IMR-90 (cell line): ENCODE results near the gene ALDH1L2. TPM values are rescaled to one million over a fixed set of nuclear protein-coding genes. Genes with fewer than 3 reads are reported as not detected.

Source experiments
- ATAC-seq: fragments of 200-7000 bp; cut with Tn5 transposase; 2 replicates; pipeline ENCODE4 v1.9.1; 2020; ENCODE audit warnings: low read depth, mild to moderate bottlenecking, moderate library complexity
- BruUV-seq: library from RNA; stranded (reverse); fragments of 400-500 nt; replicated peaks from 2 replicates; lab custom pipeline; 2021; lab: Mats Ljungman, UMichigan
- CTCF ChIA-PET: fragments of 300-600 bp; formaldehyde crosslinking; extraction: SDS; loops from one replicate; lab custom pipeline; 2021; ENCODE audit warnings: antibody characterized with exemption; lab: Yijun Ruan, JAX
- POLR2A ChIA-PET: fragments of 300-600 bp; sonication (Branson Sonifier 250); formaldehyde crosslinking; loops from one replicate; lab custom pipeline; 2022; ENCODE audit warnings: antibody characterized with exemption; ENCODE audit not compliant: unreplicated experiment; lab: Charles Lee
- DNase-seq: peaks from one replicate; pipeline ENCODE4 v3.0.0; 2013
- H2AFZ ChIP-seq: replicated peaks from 2 replicates; pipeline ENCODE3; 2013; ENCODE audit warnings: low read length, mild to moderate bottlenecking; ENCODE audit not compliant: poor library complexity
- H2AK5ac ChIP-seq: 2 replicates; pipeline ENCODE4 v1.6.1; 2013; ENCODE audit warnings: low read depth, low read length, inconsistent platforms
- H2AK9ac ChIP-seq: replicated peaks from 2 replicates; pipeline ENCODE3; 2013; ENCODE audit warnings: mild to moderate bottlenecking, low read depth, low read length, moderate library complexity; ENCODE audit not compliant: poor library complexity
- H2BK120ac ChIP-seq: 2 replicates; pipeline ENCODE4 v1.6.1; 2013; ENCODE audit warnings: low read depth, low read length, inconsistent platforms
- H2BK15ac ChIP-seq: 3 replicates; pipeline ENCODE4 v1.6.1; 2013; ENCODE audit warnings: low read depth, low read length, inconsistent platforms
- H2BK20ac ChIP-seq: 2 replicates; pipeline ENCODE4 v1.6.1; 2013; ENCODE audit warnings: low read depth, mild to moderate bottlenecking, inconsistent platforms, low read length, moderate library complexity
- H2BK5ac ChIP-seq: 2 replicates; pipeline ENCODE4 v1.6.1; 2013; ENCODE audit warnings: mild to moderate bottlenecking, low read depth, low read length, inconsistent platforms; ENCODE audit not compliant: poor library complexity, severe bottlenecking
- H3K14ac ChIP-seq: replicated peaks from 2 replicates; pipeline ENCODE4 v1.6.1; 2013; ENCODE audit warnings: low read depth, low read length, inconsistent platforms
- H3K18ac ChIP-seq: 2 replicates; pipeline ENCODE4 v1.6.1; 2013; ENCODE audit warnings: low read depth, low read length, control low read depth
- H3K23ac ChIP-seq: 2 replicates; pipeline ENCODE4 v1.6.1; 2013; ENCODE audit warnings: low read depth, low read length, inconsistent platforms
- H3K27ac ChIP-seq: 2 replicates; pipeline ENCODE4 v1.5.1; 2013; ENCODE audit warnings: mild to moderate bottlenecking, control low read depth, low read length; ENCODE audit not compliant: insufficient read depth
- H3K27me3 ChIP-seq: 2 replicates; pipeline ENCODE4 v1.6.1; 2013; ENCODE audit warnings: low read length; ENCODE audit not compliant: control insufficient read depth, insufficient read depth
- H3K36me3 ChIP-seq: 2 replicates; pipeline ENCODE4 v1.6.1; 2013; ENCODE audit warnings: low read length, mixed read lengths; ENCODE audit not compliant: control insufficient read depth, insufficient read depth
- H3K4ac ChIP-seq: 2 replicates; pipeline ENCODE4 v1.6.1; 2013; ENCODE audit warnings: low read depth, low read length, inconsistent platforms
- H3K4me1 ChIP-seq: 2 replicates; pipeline ENCODE4 v1.6.1; 2013; ENCODE audit warnings: low read length, mixed read lengths; ENCODE audit not compliant: control insufficient read depth, insufficient read depth
- H3K4me2 ChIP-seq: 2 replicates; pipeline ENCODE4 v1.6.1; 2013; ENCODE audit warnings: low read depth, mild to moderate bottlenecking, control low read depth, low read length, moderate library complexity
- H3K4me3 ChIP-seq: 2 replicates; pipeline ENCODE4 v1.5.1; 2013; ENCODE audit warnings: low read depth, mild to moderate bottlenecking, control low read depth, low read length, moderate library complexity; ENCODE audit not compliant: insufficient read depth
- H3K56ac ChIP-seq: 2 replicates; pipeline ENCODE4 v1.6.1; 2013; ENCODE audit warnings: low read length, inconsistent platforms; ENCODE audit not compliant: insufficient read depth; ENCODE audit errors: extremely low read depth
- H3K79me1 ChIP-seq, 2 experiments: 2 replicates each; pipeline ENCODE4 v1.6.1; 2013; ENCODE audit warnings: low read length in 2 of 2, inconsistent platforms in 1 of 2, low read depth in 1 of 2
- H3K9ac ChIP-seq: 2 replicates; pipeline ENCODE4 v1.6.1; 2013; ENCODE audit warnings: low read depth, low read length, control low read depth
- H3K9me1 ChIP-seq: 2 replicates; pipeline ENCODE4 v1.6.1; 2013; ENCODE audit warnings: low read length, inconsistent platforms; ENCODE audit not compliant: insufficient read depth
- H3K9me3 ChIP-seq: 2 replicates; pipeline ENCODE4 v1.6.1; 2013; ENCODE audit warnings: low read length; ENCODE audit not compliant: control insufficient read depth, insufficient read depth
- H4K20me1 ChIP-seq: 2 replicates; pipeline ENCODE4 v1.6.1; 2013; ENCODE audit warnings: low read length, inconsistent platforms; ENCODE audit not compliant: insufficient read depth
- H4K5ac ChIP-seq: 2 replicates; pipeline ENCODE4 v1.6.1; 2013; ENCODE audit warnings: mild to moderate bottlenecking, low read depth, low read length, control low read depth
- H4K8ac ChIP-seq, 2 experiments: 2 replicates each; pipeline ENCODE4 v1.6.1; 2013; ENCODE audit warnings: low read depth in 2 of 2, low read length in 2 of 2, control low read depth in 1 of 2, inconsistent platforms in 1 of 2
- H4K91ac ChIP-seq: 2 replicates; pipeline ENCODE4 v1.6.1; 2013; ENCODE audit warnings: low read depth, low read length, inconsistent platforms; ENCODE audit not compliant: insufficient read depth
- FOS ChIP-seq: fragments of 150-350 bp; IDR thresholded peaks from 2 replicates; pipeline ENCODE4 v1.6.1; 2016; ENCODE audit warnings: low read depth, low read length
- MAFK ChIP-seq: IDR thresholded peaks from 2 replicates; pipeline ENCODE4 v1.6.1; 2012; ENCODE audit warnings: low read depth, low read length, improper control_type of control experiment
- MAZ ChIP-seq: IDR thresholded peaks from 2 replicates; pipeline ENCODE4 v1.6.1; 2012; ENCODE audit warnings: low read depth, mild to moderate bottlenecking, low read length, improper control_type of control experiment, moderate library complexity, borderline replicate concordance
- RFX5 ChIP-seq: IDR thresholded peaks from 2 replicates; pipeline ENCODE4 v1.8.0; 2012; ENCODE audit warnings: low read depth, mild to moderate bottlenecking, low read length, moderate library complexity
- WGBS, 2 experiments: methylation state at CpG; one replicate each; pipeline versions ENCODE4 v1.1.5 to v1.1.7; 2013; ENCODE audit warnings: missing lambda C conversion rate in 2 of 2; ENCODE audit not compliant: insufficient read length in 1 of 2; ENCODE audit errors: extremely low coverage in 2 of 2; 5-methylcytosine and 5-hydroxymethylcytosine counted together
- dilution Hi-C: fragments of 300-500 bp; cut with HindIII; formaldehyde crosslinking; loops from one replicate; pipeline ENCODE4 v1.14.3; 2018; ENCODE audit warnings: low sequenced_read_pairs; ENCODE audit not compliant: unreplicated experiment
- in situ Hi-C: fragments of 300-500 bp; cut with MboI; formaldehyde crosslinking; loops from 3 replicates; pipeline ENCODE4 v1.14.3; 2019; ENCODE audit warnings: low sequenced_read_pairs, inconsistent platforms, mixed read lengths
- intact Hi-C: fragments of 100-400 bp; cut with micrococcal nuclease; formaldehyde crosslinking; loops from 2 replicates; pipeline ENCODE4 v1.10.0; 2022
- polyA plus RNA-seq, 3 experiments: library from polyadenylated mRNA; depleted of rRNA; stranded (reverse); fragments of >200 nt; gene quantifications; 2 replicates each; pipeline ENCODE4 v1.2.3, GENCODE V29; 2012; ENCODE audit warnings: low replicate concordance in 1 of 3
- total RNA-seq: library from RNA; depleted of rRNA; stranded (reverse); fragments of >200 nt; gene quantifications from 2 replicates; pipeline ENCODE4 v1.2.3, GENCODE V29; 2012

Gene ALDH1L2
- total and polyA plus RNA-seq, 2 of the 4 experiments (the other 2 are of a cell fraction) = 21.1 to 22.8 TPM

DNA sequence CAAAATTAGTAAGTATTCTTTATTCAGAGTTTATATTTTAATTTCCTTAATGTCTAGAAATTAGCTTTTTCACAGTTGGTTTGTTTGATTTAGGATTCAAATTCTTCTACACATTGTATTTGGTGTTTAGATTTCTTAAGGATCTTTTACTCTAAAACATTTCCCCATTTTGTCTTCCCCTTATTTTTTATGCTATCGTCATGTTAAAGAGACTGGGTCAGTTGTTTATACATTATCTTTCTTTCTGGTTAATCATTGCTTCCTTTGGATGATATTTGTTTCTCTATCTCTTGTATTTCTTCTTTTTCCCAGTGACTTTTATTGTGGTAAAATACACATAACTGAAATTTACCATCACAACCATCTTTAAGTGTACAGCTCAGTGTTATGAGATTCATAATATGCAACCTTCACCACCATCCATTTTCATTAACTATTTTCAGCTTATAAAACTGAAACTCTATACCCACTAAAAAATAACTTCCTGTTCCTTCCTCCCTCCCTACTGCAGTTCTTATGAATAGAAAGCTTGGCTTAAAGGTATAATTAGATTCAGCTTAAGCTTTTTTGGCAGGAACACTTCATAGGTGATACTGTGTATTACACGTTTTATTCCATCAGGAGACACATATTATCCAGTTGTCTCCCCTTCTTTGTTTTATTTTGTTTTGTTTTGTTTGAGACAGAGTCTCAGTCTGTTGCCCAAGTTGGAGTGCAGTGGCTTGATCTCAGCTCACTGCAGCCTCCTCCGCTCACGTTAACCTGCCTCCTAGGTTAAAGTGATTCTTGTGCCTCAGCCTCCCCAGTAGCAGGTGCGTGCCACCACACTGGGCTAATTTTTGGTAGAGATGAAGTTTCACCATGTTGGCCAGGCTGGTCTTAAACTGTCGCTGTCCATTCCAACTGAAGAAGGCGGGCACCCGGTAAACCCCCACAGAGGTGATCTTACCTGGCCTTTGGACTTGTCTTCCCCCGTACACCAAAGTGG, 53.1 kb downstream of the ALDH1L2 start:
- no TSS peak for BruUV-seq
- no peak overlapping the region for H3K4ac ChIP-seq
- H3K4me3 ChIP-seq = no peak overlapping the region
- CTCF ChIA-PET = no interaction called here
- H2AK9ac ChIP-seq = no peak overlapping the region
- peaks cover 4% of the 10 kb centered on the region; the same call in 1 of the 2 replicates for H3K4me1 ChIP-seq
- no peaks in the 10 kb centered on the region for H3K9me3 ChIP-seq
- H3K56ac ChIP-seq = no peak overlapping the region
- H3K27me3 ChIP-seq = no peaks in the 10 kb centered on the region
- 89% methylated on average over 1 of the region's 9 CpGs; no CpG with 5 or more reads in 1 of the 2 experiments for WGBS, 2 experiments
- H3K9ac ChIP-seq = no peak overlapping the region
- no peak overlapping the region for H3K27ac ChIP-seq
- no peak overlapping the region for H2BK120ac ChIP-seq
- in situ Hi-C loops (no loop called here), dilution Hi-C loops (no loop called here), intact Hi-C loops (no loop called here)
- H3K9me1 ChIP-seq = peaks cover 3% of the 10 kb centered on the region; the same call in 1 of the 2 replicates
- H3K79me1 ChIP-seq = no peaks in the 10 kb centered on the region
- H2AFZ ChIP-seq = no peak overlapping the region
- H3K14ac ChIP-seq = no peak overlapping the region
- H3K4me2 ChIP-seq = no peak overlapping the region
- no peak overlapping the region for H4K5ac ChIP-seq
- no peak overlapping the region for H2AK5ac ChIP-seq
- no peaks in the 10 kb centered on the region; the same call in 1 of the 2 replicates for H4K20me1 ChIP-seq
- no peak overlapping the region for H2BK20ac ChIP-seq
- no peak overlapping the region for H2BK15ac ChIP-seq
- H3K23ac ChIP-seq = no peak overlapping the region
- H4K91ac ChIP-seq = no peak overlapping the region
- H3K36me3 ChIP-seq = peaks cover 24% of the 10 kb centered on the region; the same call in 1 of the 2 replicates
- H4K8ac ChIP-seq = no peak overlapping the region
- POLR2A ChIA-PET = no interaction called here
- H3K18ac ChIP-seq = no peak overlapping the region
- ATAC-seq (no peak), DNase-seq (no peak)
- H2BK5ac ChIP-seq = no peak overlapping the region
- TF ChIP-seq RFX5 (no peak), FOS (no peak), MAZ (no peak), MAFK (no peak)
